ENCODE results near the gene SPPL3. TPM values are rescaled to one million over a fixed set of nuclear protein-coding genes. Genes with fewer than 3 reads are reported as not detected.

The SPPL3 gene
- total RNA-seq, 1 experiment from 2014 or later: 51.1 TPM

DNA sequence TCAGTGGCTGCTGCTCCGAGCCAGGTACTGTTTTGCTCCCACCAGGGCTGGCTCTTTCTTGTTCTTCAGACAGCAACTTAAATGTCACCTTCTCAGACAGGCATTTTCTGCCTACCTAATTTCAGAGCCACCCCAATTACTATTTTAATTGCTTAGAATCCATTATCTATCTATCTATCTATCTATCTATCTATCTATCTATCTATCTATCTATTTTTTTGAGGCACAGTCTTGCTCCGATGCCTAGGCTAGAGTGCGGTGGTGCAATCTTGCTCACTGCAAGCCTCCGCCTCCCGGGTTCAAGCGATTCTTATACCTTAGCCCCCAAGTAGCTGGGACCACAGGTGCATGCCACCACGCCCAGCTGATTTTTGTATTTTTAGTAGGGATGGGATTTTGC lies 58.5 kb downstream of the SPPL3 start:
- in situ Hi-C loops (cut with HindIII; ENCODE audit: low pct_unique_long_range_greater_than_20kb, low sequenced_read_pairs): no loop called here
- CTCF ChIA-PET: no interaction called here

DNA sequence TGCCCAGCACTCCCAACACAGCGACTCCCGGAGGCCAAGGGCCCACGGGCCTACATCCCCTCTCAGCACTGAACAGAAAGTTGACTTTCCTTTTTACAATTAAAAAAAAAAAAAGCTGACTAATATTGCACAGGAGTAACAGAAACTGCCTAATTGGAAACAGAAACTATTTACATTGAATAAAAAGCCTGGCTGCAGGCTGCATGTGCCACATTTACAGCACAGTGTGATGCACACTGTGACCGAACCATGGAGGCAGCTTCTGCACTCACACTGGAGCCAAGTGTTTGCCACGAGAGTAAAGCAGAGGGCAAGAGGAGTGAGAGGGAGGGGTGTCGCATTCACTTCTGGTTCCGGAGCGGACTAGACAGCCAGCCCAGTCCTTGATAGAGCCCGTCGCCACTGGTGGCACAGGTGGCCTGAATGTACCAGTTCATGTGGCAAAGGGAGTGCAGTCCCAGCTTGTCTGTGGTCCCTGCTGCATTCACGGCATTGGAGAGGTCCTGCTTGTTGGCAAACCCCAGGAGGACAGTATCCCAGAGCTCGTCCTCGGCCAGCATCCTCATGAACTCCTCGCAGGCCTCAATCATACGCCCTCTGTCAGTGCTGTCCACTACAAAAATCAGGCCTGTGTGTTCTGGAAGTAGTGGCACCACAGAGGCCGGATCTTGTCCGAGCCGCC lies 59.2 kb downstream of the SPPL3 start:
- no TSS peak for BruUV-seq (replicated peaks)
- ChIA-PET CTCF (no interaction called here), POLR2A (interaction anchor here (0.6 kb wide), 1 partner anchor 168 kb away, joined by 3 read pairs; no protein-coding TSS in a partner anchor)
- Histone ChIP-seq H3K9me3 (ENCODE audit: control insufficient read depth, insufficient read depth, low read depth, low read length) (no peaks in the 10 kb centered on the region), H3K36me3 (ENCODE audit: control insufficient read depth, insufficient read depth, low read length) (no peaks in the 10 kb centered on the region), H3K4me1 (ENCODE audit: control insufficient read depth, insufficient read depth, low read length) (peaks cover 13% of the 10 kb centered on the region; the same call in 1 of the 2 replicates), H3K27ac (ENCODE audit: low read length) (no peak overlapping the region), H3K4me3 (ENCODE audit: low read depth in 2 of 2, low read length in 2 of 2) (no peak overlapping the region), H3K27me3 (ENCODE audit: control insufficient read depth, insufficient read depth, low read length) (no peaks in the 10 kb centered on the region)
- DNase-seq (ENCODE audit: low read depth, low spot score): no peak
- TF ChIP-seq POLR2AphosphoS5 (IDR thresholded peaks at IDR 0.05; ENCODE audit: low read depth, low read length) (no peak), TCF7L2 (IDR thresholded peaks at IDR 0.05; ENCODE audit: low read depth, low read length) (no peak)
- TF ChIP-seq, protein P1, sequence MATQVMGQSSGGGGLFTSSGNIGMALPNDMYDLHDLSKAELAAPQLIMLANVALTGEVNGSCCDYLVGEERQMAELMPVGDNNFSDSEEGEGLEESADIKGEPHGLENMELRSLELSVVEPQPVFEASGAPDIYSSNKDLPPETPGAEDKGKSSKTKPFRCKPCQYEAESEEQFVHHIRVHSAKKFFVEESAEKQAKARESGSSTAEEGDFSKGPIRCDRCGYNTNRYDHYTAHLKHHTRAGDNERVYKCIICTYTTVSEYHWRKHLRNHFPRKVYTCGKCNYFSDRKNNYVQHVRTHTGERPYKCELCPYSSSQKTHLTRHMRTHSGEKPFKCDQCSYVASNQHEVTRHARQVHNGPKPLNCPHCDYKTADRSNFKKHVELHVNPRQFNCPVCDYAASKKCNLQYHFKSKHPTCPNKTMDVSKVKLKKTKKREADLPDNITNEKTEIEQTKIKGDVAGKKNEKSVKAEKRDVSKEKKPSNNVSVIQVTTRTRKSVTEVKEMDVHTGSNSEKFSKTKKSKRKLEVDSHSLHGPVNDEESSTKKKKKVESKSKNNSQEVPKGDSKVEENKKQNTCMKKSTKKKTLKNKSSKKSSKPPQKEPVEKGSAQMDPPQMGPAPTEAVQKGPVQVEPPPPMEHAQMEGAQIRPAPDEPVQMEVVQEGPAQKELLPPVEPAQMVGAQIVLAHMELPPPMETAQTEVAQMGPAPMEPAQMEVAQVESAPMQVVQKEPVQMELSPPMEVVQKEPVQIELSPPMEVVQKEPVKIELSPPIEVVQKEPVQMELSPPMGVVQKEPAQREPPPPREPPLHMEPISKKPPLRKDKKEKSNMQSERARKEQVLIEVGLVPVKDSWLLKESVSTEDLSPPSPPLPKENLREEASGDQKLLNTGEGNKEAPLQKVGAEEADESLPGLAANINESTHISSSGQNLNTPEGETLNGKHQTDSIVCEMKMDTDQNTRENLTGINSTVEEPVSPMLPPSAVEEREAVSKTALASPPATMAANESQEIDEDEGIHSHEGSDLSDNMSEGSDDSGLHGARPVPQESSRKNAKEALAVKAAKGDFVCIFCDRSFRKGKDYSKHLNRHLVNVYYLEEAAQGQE (IDR thresholded peaks at IDR 0.05; ENCODE audit: insufficient read depth in 1 of 2, low read depth in 2 of 2, low read length in 1 of 2): no peak
- in situ Hi-C loops (cut with HindIII; ENCODE audit: low pct_unique_long_range_greater_than_20kb, low sequenced_read_pairs) (no loop called here), intact Hi-C loops (cut with micrococcal nuclease; ENCODE audit: unreplicated experiment) (no loop called here)
- ATAC-seq: no peak

More for the DNA sequence above, 58.5 kb downstream of the SPPL3 start:
- no peak overlapping the region for H3K27ac ChIP-seq (ENCODE audit: low read length)
- ATAC-seq (no peak), DNase-seq (ENCODE audit: low read depth, low spot score) (no peak)
- no TSS peak for BruUV-seq (replicated peaks)
- H3K27me3 ChIP-seq (ENCODE audit: control insufficient read depth, insufficient read depth, low read length): no peaks in the 10 kb centered on the region
- POLR2A ChIA-PET: no interaction called here
- no peak overlapping the region for H3K4me3 ChIP-seq (ENCODE audit: low read depth in 2 of 2, low read length in 2 of 2)
- no peaks in the 10 kb centered on the region for H3K9me3 ChIP-seq (ENCODE audit: control insufficient read depth, insufficient read depth, low read depth, low read length)
- intact Hi-C loops (cut with micrococcal nuclease; ENCODE audit: unreplicated experiment): no loop called here
- peaks cover 17% of the 10 kb centered on the region for H3K4me1 ChIP-seq (ENCODE audit: control insufficient read depth, insufficient read depth, low read length)
- TF ChIP-seq SIN3A (IDR thresholded peaks at IDR 0.05; ENCODE audit: borderline replicate concordance, insufficient read depth, low read depth, low read length): no peak
- TF ChIP-seq, protein P2, sequence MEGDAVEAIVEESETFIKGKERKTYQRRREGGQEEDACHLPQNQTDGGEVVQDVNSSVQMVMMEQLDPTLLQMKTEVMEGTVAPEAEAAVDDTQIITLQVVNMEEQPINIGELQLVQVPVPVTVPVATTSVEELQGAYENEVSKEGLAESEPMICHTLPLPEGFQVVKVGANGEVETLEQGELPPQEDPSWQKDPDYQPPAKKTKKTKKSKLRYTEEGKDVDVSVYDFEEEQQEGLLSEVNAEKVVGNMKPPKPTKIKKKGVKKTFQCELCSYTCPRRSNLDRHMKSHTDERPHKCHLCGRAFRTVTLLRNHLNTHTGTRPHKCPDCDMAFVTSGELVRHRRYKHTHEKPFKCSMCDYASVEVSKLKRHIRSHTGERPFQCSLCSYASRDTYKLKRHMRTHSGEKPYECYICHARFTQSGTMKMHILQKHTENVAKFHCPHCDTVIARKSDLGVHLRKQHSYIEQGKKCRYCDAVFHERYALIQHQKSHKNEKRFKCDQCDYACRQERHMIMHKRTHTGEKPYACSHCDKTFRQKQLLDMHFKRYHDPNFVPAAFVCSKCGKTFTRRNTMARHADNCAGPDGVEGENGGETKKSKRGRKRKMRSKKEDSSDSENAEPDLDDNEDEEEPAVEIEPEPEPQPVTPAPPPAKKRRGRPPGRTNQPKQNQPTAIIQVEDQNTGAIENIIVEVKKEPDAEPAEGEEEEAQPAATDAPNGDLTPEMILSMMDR (IDR thresholded peaks at IDR 0.05): no peak
- TF ChIP-seq, protein P1 (IDR thresholded peaks at IDR 0.05; ENCODE audit: insufficient read depth in 1 of 2, low read depth in 2 of 2, low read length in 1 of 2): no peak
- TF ChIP-seq POLR2AphosphoS5 (IDR thresholded peaks at IDR 0.05; ENCODE audit: low read depth, low read length): no peak
- TF ChIP-seq TCF7L2 (IDR thresholded peaks at IDR 0.05; ENCODE audit: low read depth, low read length): no peak
- H3K36me3 ChIP-seq (ENCODE audit: control insufficient read depth, insufficient read depth, low read length): no peaks in the 10 kb centered on the region
